HepG2 (cell line): ENCODE measurements around the gene SEMA3B. TPM values are rescaled to one million over a fixed set of nuclear protein-coding genes. Genes with fewer than 3 reads are reported as not detected.
A peak's percentile ranks its signal among the peaks of the same experiment; 100 is the strongest.

Experiments
- CEBPB ChIP-seq: IDR thresholded peaks from 2 replicates; pipeline ENCODE4 v1.6.1; 2011; ENCODE audit warnings: low read depth, low read length, improper control_type of control experiment, borderline replicate concordance
- EP300 ChIP-seq, 3 experiments: sonication (generic) in 1 of 3; formaldehyde crosslinking in 1 of 3; IDR thresholded peaks; 2 replicates each; pipeline versions ENCODE4 v1.5.1 to v1.6.1; 2011 to 2020; ENCODE audit warnings: low read depth in 2 of 3, low read length in 2 of 3, borderline replicate concordance in 1 of 3, improper control_type of control experiment in 1 of 3, mild to moderate bottlenecking in 1 of 3, missing genetic modification reagents in 1 of 3, moderate library complexity in 1 of 3
- IRF9 ChIP-seq: sonication (generic); formaldehyde crosslinking; IDR thresholded peaks from 2 replicates; pipeline ENCODE4 v1.8.0; 2022; ENCODE audit warnings: missing genetic modification reagents, mild to moderate bottlenecking, borderline replicate concordance
- ISX ChIP-seq: sonication (generic); formaldehyde crosslinking; conservative IDR thresholded peaks from 2 replicates; pipeline ENCODE4 v1.5.0; 2020; ENCODE audit warnings: missing genetic modification reagents
- NCOA2 ChIP-seq: sonication (generic); formaldehyde crosslinking; IDR thresholded peaks from 2 replicates; pipeline ENCODE4 v1.8.0; 2022; ENCODE audit warnings: inconsistent platforms
- NFRKB ChIP-seq: fragments of 450-650 bp; IDR thresholded peaks from 2 replicates; pipeline ENCODE4 v1.6.1; 2017
- NR1H2 ChIP-seq: sonication (generic); formaldehyde crosslinking; IDR thresholded peaks from 2 replicates; pipeline ENCODE4 v1.8.1; 2022; ENCODE audit warnings: low read depth, missing genetic modification reagents, borderline replicate concordance
- RARG ChIP-seq: sonication (generic); formaldehyde crosslinking; IDR thresholded peaks from 2 replicates; pipeline ENCODE4 v1.4.0; 2020; ENCODE audit warnings: low read depth, mild to moderate bottlenecking, missing genetic modification reagents
- TP53 ChIP-seq: sonication (generic); formaldehyde crosslinking; conservative IDR thresholded peaks from 2 replicates; pipeline ENCODE4 v1.4.0; 2020; ENCODE audit warnings: missing genetic modification reagents
- ZBTB40 ChIP-seq, 2 experiments: fragments of 450-650 bp in 1 of 2; sonication (generic) in 1 of 2; formaldehyde crosslinking in 1 of 2; IDR thresholded peaks; 2 replicates each; pipeline versions ENCODE4 v1.6.1 to v1.8.0; 2016 to 2022; ENCODE audit warnings: antibody characterized with exemption in 1 of 2, mild to moderate bottlenecking in 1 of 2, missing genetic modification reagents in 1 of 2
- ZMYM4 ChIP-seq: sonication (generic); formaldehyde crosslinking; IDR thresholded peaks from 2 replicates; pipeline ENCODE4 v1.8.1; 2023; ENCODE audit warnings: mild to moderate bottlenecking, missing genetic modification reagents
- ZNF530 ChIP-seq: sonication (generic); formaldehyde crosslinking; IDR thresholded peaks from 2 replicates; pipeline ENCODE4 v1.5.0; 2020; ENCODE audit warnings: low read depth, mild to moderate bottlenecking, missing genetic modification reagents
- ZNF614 ChIP-seq: IDR thresholded peaks from 2 replicates; pipeline ENCODE4 v1.6.1; 2018; ENCODE audit warnings: missing biosample characterization, missing genetic modification reagents, inconsistent platforms, borderline replicate concordance
- polyA plus RNA-seq, 8 experiments: library from polyadenylated mRNA; depleted of rRNA in 3 of 8; stranded (reverse) in 7 of 8; unstranded in 1 of 8; fragments of >200 nt; fragmentation: Illumina TruSeq in 4 of 8; extraction: Trizol in 4 of 8; gene quantifications; 2 replicates each; pipeline versions ENCODE4 v1.2.1 to v1.2.3, GENCODE V29; 2011 to 2016; ENCODE audit warnings: low read depth in 4 of 8, missing spikeins in 1 of 8, mixed read lengths in 1 of 8; ENCODE audit not compliant: insufficient read depth in 1 of 8
- total RNA-seq, 5 experiments: library from RNA; depleted of rRNA; stranded (reverse); fragments of >200 nt; fragmentation: Illumina TruSeq; extraction: Trizol; gene quantifications; 2 replicates each; pipeline ENCODE4 v1.2.3, GENCODE V29; 2016; ENCODE audit warnings: low read depth in 1 of 5
- TF ChIP-seq, protein P1 (sequence below): sonication (generic); formaldehyde crosslinking; IDR thresholded peaks from 2 replicates; pipeline ENCODE4 v1.9.0; 2021; ENCODE audit warnings: missing genetic modification reagents, mild to moderate bottlenecking, borderline replicate concordance

SEMA3B gene
- total and polyA plus RNA-seq, 2 of the 13 experiments (the other 11 are each of a cell fraction or from before 2014, with no cell fraction given), result 93.2 to 158 TPM

DNA sequence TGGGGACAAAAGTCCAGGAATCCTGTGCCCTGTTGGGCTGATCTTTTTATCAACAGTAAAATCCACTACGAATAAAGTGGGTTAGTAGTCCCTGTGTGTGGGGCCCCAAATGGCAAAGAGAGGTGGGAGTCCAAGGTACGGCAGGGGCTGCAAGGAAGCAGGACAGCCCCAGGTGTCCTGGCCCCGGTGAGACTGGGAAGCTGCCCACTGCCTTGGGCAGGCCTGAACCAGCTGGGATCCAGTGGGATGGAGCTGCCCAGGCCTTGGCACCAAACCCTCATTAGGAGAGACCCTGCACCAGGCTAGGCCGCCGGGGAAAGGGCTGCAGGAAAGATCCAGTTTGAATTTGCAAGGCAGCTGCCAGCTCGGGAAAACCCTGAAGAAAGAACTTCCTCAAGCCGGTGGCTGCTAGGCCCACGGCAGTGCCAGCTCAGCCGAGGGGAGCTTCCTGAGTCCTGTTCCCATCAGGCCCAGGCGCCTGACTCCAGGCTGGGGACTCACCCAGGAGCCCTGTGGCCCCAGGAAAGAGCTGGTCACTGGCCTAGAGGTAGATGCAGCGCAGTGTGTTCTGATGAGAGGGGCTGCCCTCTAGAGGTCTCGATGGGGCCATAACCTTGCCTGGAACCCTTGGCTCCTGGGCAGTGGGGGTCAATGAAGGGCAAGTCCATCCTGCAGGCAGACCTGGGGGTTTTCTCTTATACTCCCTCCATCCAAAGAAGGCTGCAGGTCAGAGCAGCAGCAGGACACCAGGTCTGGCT is 47.4 kb upstream of the SEMA3B start (continued):
- TF ChIP-seq ZBTB40 (IDR thresholded peaks at IDR 0.05) (no peak), ZBTB40 (CRISPR knock-in tag; IDR thresholded peaks at IDR 0.05) (no peak), ZNF530 (CRISPR knock-in tag) (no peak), RARG (CRISPR knock-in tag) (no peak), ISX (CRISPR knock-in tag) (peak; percentile 92), NFRKB (no peak), CEBPB (no peak), IRF9 (CRISPR knock-in tag) (no peak; the same call in 1 of the 2 replicates), NCOA2 (CRISPR knock-in tag) (no peak), NR1H2 (CRISPR knock-in tag) (peak; percentile 86; the same call in 1 of the 2 replicates), ZMYM4 (CRISPR knock-in tag) (peak; percentile 50), TP53 (0 out of 2 replicates have a peak, but pooled peaks have one; percentile 62), ZNF614 (no peak), EP300 (IDR thresholded peaks at IDR 0.05; ENCODE audit: low read depth in 2 of 2, low read length in 2 of 2) (0 out of 4 replicates have a peak, but pooled peaks of 1 of the 2 experiments have one; percentile 20), EP300 (CRISPR knock-in tag; IDR thresholded peaks at IDR 0.05; ENCODE audit: borderline replicate concordance) (no peak)
- TF ChIP-seq, protein P1, sequence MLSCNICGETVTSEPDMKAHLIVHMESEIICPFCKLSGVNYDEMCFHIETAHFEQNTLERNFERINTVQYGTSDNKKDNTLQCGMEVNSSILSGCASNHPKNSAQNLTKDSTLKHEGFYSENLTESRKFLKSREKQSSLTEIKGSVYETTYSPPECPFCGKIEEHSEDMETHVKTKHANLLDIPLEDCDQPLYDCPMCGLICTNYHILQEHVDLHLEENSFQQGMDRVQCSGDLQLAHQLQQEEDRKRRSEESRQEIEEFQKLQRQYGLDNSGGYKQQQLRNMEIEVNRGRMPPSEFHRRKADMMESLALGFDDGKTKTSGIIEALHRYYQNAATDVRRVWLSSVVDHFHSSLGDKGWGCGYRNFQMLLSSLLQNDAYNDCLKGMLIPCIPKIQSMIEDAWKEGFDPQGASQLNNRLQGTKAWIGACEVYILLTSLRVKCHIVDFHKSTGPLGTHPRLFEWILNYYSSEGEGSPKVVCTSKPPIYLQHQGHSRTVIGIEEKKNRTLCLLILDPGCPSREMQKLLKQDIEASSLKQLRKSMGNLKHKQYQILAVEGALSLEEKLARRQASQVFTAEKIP (CRISPR knock-in tag), result no peak
